Endothelial cell (in vitro differentiated cells): ENCODE results near the gene PSKH1. TPM values are rescaled to one million over a fixed set of nuclear protein-coding genes. Genes with fewer than 3 reads are reported as not detected.
"Not testable (repeated sequence)": the region's sequence is repeated elsewhere in the genome, so short reads cannot be mapped to it uniquely, and the experiment has no call there.

ENCODE experiments used
- DNase-seq: peaks from one replicate; pipeline ENCODE4 v3.0.0; 2021; ENCODE audit warnings: low spot score
- H3K27ac Mint-ChIP-seq: one replicate; pipeline ENCODE4 v1.8.0; 2021; ENCODE audit warnings: mixed read lengths, inconsistent platforms; ENCODE audit not compliant: unreplicated experiment
- H3K27me3 Mint-ChIP-seq: one replicate; pipeline ENCODE4 v1.8.0; 2021; ENCODE audit warnings: mild to moderate bottlenecking, moderate library complexity, mixed read lengths, inconsistent platforms; ENCODE audit not compliant: unreplicated experiment
- H3K36me3 Mint-ChIP-seq: one replicate; pipeline ENCODE4 v1.8.0; 2021; ENCODE audit warnings: mild to moderate bottlenecking, low read depth, mixed read lengths, inconsistent platforms; ENCODE audit not compliant: unreplicated experiment
- H3K4me1 Mint-ChIP-seq: one replicate; pipeline ENCODE4 v1.8.0; 2021; ENCODE audit warnings: mild to moderate bottlenecking, mixed read lengths, inconsistent platforms; ENCODE audit not compliant: unreplicated experiment
- H3K4me3 Mint-ChIP-seq: one replicate; pipeline ENCODE4 v1.8.0; 2021; ENCODE audit warnings: mild to moderate bottlenecking, mixed read lengths, inconsistent platforms; ENCODE audit not compliant: unreplicated experiment
- H3K9me3 Mint-ChIP-seq: one replicate; pipeline ENCODE4 v1.8.0; 2021; ENCODE audit warnings: mixed read lengths, inconsistent platforms; ENCODE audit not compliant: unreplicated experiment
- total RNA-seq: library from RNA; stranded (reverse); fragmentation: NEBNext Ultra II Directional; extraction: Animal tissue kit (Norgen Biotek cat#: 25700); gene quantifications from one replicate; pipeline ENCODE4 v1.2.1, GENCODE V29; 2021; ENCODE audit not compliant: unreplicated experiment
- TF ChIP-seq, protein P1 (sequence below): fragments of 200-600 bp; sonication (generic); IDR thresholded peaks from one replicate; pipeline ENCODE4 v1.5.0; 2021; ENCODE audit warnings: antibody characterized with exemption; ENCODE audit not compliant: unreplicated experiment

Gene PSKH1
- total RNA-seq, 1 donor from 2014 or later: 47.5 TPM

DNA sequence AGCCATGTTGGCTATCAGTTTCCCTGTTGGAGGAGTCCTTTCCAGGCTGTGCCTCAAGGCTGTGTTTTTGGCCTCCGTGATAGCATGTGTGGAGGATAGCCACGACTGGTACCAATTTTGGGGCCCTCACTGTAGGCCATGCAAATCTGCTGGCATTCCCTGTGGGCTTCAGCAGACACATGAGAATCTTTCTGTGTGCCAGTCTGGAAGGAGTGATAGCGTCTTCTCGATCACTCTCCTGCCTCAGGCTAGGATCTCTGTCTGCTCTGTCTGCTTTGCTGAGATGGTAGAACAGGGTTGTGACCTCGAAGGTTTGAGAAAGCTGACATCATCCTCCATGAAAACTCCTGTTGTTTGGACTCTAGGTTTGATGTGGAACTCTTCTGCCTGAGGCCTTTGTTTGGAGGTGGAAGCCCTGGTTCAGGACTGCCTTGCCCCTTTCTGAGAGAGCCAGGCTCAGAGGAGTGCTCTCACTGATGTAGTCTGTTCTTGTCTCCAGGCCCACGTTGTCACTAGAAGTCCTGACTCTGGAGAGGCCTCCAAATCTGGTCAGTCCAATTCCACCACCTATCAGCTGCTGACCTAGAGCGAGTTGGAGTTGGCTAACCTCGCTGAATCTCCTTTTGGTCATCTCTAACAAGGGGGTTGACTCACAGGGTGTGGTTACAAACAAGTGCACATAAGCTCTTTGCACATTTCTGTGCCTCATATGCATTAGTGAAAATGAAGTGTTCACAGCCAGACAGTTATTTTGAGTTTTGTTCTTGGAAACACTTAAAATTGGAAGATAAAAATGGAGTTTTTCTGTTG, 32.3 kb upstream of the PSKH1 start:
- peaks cover 7% of the 10 kb centered on the region for H3K27me3 Mint-ChIP-seq
- peak overlapping the region; percentile 24 for H3K27ac Mint-ChIP-seq
- no peak for DNase-seq
- H3K9me3 Mint-ChIP-seq: no peaks in the 10 kb centered on the region
- peaks cover 8% of the 10 kb centered on the region for H3K36me3 Mint-ChIP-seq
- H3K4me1 Mint-ChIP-seq: peaks cover 8% of the 10 kb centered on the region
- H3K4me3 Mint-ChIP-seq: no peak overlapping the region
- TF ChIP-seq, protein P1, sequence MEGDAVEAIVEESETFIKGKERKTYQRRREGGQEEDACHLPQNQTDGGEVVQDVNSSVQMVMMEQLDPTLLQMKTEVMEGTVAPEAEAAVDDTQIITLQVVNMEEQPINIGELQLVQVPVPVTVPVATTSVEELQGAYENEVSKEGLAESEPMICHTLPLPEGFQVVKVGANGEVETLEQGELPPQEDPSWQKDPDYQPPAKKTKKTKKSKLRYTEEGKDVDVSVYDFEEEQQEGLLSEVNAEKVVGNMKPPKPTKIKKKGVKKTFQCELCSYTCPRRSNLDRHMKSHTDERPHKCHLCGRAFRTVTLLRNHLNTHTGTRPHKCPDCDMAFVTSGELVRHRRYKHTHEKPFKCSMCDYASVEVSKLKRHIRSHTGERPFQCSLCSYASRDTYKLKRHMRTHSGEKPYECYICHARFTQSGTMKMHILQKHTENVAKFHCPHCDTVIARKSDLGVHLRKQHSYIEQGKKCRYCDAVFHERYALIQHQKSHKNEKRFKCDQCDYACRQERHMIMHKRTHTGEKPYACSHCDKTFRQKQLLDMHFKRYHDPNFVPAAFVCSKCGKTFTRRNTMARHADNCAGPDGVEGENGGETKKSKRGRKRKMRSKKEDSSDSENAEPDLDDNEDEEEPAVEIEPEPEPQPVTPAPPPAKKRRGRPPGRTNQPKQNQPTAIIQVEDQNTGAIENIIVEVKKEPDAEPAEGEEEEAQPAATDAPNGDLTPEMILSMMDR: no peak

DNA sequence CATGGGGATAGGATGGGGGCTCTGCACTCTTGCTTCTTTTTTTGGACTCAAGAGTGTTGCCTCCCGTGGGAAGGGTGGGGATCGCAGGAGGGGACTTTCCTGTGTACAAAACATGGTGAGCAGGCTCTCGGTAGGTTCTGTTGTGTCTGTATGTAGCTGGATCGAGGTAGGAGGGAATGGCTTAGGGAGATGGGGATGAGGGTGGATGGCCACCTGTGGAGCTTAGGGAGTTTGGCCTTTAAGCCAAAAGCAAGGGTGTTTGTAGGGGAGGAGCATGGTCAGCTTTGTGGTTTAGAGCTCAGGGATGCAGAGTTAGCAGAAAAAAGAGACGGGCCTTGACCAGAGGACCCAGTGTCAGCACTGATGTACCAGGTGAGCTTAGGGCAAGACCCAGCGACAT, 31.2 kb upstream of the PSKH1 start:
- Mint-ChIP-seq H3K4me1 (peaks cover 7% of the 10 kb centered on the region), H3K27me3 (peaks cover 7% of the 10 kb centered on the region), H3K27ac (peak overlapping the region; percentile 58), H3K4me3 (no peak overlapping the region), H3K36me3 (peaks cover 8% of the 10 kb centered on the region), H3K9me3 (no peaks in the 10 kb centered on the region)
- TF ChIP-seq, protein P1: no peak
- DNase-seq: no peak

DNA sequence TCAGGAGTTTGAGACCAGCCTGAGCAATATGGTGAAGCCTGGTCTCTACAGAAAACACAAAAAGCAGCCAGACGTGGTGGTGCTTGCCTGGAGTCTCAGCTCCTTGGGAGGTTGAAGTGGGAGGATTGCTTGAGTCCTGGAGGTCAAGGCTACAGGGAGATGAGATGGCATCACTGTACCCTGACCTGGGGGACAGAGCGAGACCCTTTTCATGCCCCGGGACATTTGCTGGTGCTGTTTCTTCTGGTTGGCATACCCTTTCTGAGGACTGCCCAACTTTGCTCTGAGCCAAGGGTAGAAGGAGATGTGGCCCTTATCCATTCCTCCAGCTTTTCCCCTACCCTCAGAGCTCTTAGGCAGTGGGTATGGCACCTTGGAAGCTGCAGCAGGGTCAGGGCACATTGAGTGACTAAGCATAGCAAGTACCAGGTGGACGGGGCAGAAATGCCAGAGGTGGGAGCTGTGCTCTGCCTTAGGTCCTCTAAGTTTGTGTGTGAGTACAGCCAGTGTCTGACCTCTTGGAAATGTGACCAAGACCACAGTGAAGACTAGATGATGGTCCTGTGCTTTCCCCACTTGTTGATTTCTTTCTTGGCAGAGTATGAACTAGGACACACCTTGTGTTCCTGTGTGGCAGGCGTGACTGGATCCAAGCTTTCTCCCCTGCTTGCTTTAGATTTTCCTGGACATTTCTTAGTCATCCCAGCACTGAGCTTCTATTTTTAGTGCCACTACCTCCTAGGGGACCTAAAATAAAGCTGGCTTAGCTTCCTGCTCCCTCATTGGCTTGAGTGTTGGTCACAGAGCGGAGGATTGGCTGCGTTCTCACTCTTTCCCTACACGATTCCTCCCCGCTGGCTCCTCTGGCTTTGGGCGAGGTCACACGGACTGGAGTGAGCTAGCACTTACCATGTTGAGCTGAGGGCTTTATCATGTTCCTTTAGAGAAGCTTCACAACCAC, 30.2 kb upstream of the PSKH1 start:
- Mint-ChIP-seq H3K4me3 (no peak overlapping the region), H3K9me3 (no peaks in the 10 kb centered on the region), H3K27ac (peak overlapping the region; percentile 72), H3K36me3 (peaks cover 8% of the 10 kb centered on the region), H3K27me3 (peaks cover 6% of the 10 kb centered on the region), H3K4me1 (peaks cover 3% of the 10 kb centered on the region)
- TF ChIP-seq, protein P1: no peak
- DNase-seq: no peak

DNA sequence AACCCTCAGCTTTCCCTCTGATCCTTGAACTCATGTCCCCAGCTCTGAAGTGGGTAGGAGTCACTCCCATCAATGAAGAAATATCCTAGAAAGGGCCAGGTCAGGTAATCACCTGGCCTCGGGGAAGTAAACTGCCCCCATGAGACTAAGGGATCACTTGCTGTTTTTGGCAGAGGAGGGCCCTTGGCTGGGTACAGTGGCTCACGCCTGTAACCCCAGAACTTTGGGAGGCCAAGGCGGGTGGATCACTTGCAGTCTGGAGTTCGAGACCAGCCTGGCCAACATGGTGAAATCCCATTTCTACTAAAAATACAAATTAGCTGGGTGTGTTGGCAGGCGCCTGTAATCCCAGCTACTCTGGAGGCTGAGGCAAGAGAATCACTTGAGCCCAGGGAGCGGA, 29.0 kb upstream of the PSKH1 start:
- H3K36me3 Mint-ChIP-seq, H3K4me3 Mint-ChIP-seq, H3K9me3 Mint-ChIP-seq, H3K4me1 Mint-ChIP-seq, H3K27me3 Mint-ChIP-seq, DNase-seq, H3K27ac Mint-ChIP-seq: not testable (repeated sequence)

DNA sequence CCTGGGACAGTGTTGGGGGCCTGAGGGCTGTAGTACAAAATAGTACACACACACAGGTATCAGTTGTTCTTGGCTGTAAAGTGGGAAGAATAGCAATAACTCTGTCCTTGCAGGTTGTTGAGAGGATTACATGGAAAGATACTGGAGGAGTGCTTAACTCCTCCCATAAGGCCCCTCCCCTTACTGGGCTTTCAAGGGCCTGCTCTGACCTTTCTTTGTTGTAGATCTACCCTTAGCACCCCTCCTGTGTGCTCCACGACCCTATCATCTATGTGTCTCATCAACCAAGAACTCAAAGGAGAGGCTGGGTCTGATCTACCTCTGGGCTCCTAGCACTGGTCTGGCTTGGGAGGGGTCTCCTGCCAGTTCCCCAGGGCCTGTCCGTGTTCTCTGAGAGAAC, 28.5 kb upstream of the PSKH1 start:
- H3K9me3 Mint-ChIP-seq: no peaks in the 10 kb centered on the region
- H3K27ac Mint-ChIP-seq: no peak overlapping the region
- H3K4me3 Mint-ChIP-seq: no peak overlapping the region
- TF ChIP-seq, protein P1: no peak
- DNase-seq: no peak
- peaks cover 8% of the 10 kb centered on the region for H3K36me3 Mint-ChIP-seq
- H3K4me1 Mint-ChIP-seq: peaks cover 2% of the 10 kb centered on the region
- H3K27me3 Mint-ChIP-seq: peaks cover 4% of the 10 kb centered on the region
